ENCODE results near the gene ERGIC2.

- no peak for TF ChIP-seq CTCF (IDR thresholded peaks at IDR 0.05 in 2 of 3, conservative IDR thresholded peaks at IDR 0.05 in 1 of 3; ENCODE audit: control insufficient read depth in 2 of 3, extremely low read depth in 1 of 3, insufficient read depth in 1 of 3, low read depth in 3 of 3, low read length in 3 of 3)
- no peak for TF ChIP-seq EGR1 (IDR thresholded peaks at IDR 0.05; ENCODE audit: borderline replicate concordance in 1 of 2, low read depth in 2 of 2, low read length in 2 of 2)
- TF ChIP-seq TBL1XR1 (IDR thresholded peaks at IDR 0.05; ENCODE audit: low read depth, low read length) = no peak
- TF ChIP-seq POLR2A (IDR thresholded peaks at IDR 0.05; ENCODE audit: low read depth, low read length) = no peak
- no peak for TF ChIP-seq BACH1 (IDR thresholded peaks at IDR 0.05; ENCODE audit: borderline replicate concordance)
- no peak for TF ChIP-seq POLR2AphosphoS5 (IDR thresholded peaks at IDR 0.05; ENCODE audit: low read length)
Observed at GRCh38 chr12:29374012-29374411, 7.0 kb downstream of the ERGIC2 start.

Data from GM12878 (cell line).